Thoracic aorta (tissue), 2 donors: ENCODE results near the gene EPOP. TPM values are rescaled to one million over a fixed set of nuclear protein-coding genes. Genes with fewer than 3 reads are reported as not detected.

Source experiments
- ATAC-seq: fragments of 150-250 bp; one replicate; pipeline ENCODE4 v1.8.0; 2017; ENCODE audit warnings: low read depth; ENCODE audit not compliant: insufficient number of reproducible peaks, low FRiP score
- DNase-seq: peaks from one replicate; pipeline ENCODE4 v3.0.0-alpha.2; 2020; ENCODE audit warnings: low spot score
- H3K27ac ChIP-seq, 2 donors: fragments of 200-600 bp; sonication (generic); 1 replicate in 1 of 2; 2 replicates in 1 of 2; pipeline ENCODE4 v1.5.1; 2016; ENCODE audit warnings: mild to moderate bottlenecking in 2 of 2, moderate library complexity in 2 of 2
- H3K27me3 ChIP-seq: fragments of 200-600 bp; sonication (generic); replicated peaks from 2 replicates; pipeline ENCODE4 v1.6.0; 2016; ENCODE audit warnings: mild to moderate bottlenecking; ENCODE audit not compliant: insufficient read depth
- H3K36me3 ChIP-seq: fragments of 200-600 bp; sonication (generic); one replicate; pipeline ENCODE4 v1.5.1; 2016
- H3K4me1 ChIP-seq, 2 donors: fragments of 200-600 bp; sonication (generic); 1 replicate in 1 of 2; 2 replicates in 1 of 2; pipeline versions ENCODE4 v1.5.1 to v1.6.0; 2016; ENCODE audit warnings: low read depth in 2 of 2, mild to moderate bottlenecking in 1 of 2; ENCODE audit not compliant: control insufficient read depth in 1 of 2
- H3K4me3 ChIP-seq: fragments of 200-600 bp; sonication (generic); 2 replicates; pipeline ENCODE4 v1.5.1; 2016; ENCODE audit warnings: mild to moderate bottlenecking
- H3K9me3 ChIP-seq: fragments of 200-600 bp; sonication (generic); 2 replicates; pipeline ENCODE4 v1.5.1; 2016
- total RNA-seq, 2 donors: library from RNA; depleted of rRNA; stranded (reverse); fragments of >200 nt; gene quantifications; one replicate each; pipeline versions ENCODE4 v1.1.0 to v1.2.3, GENCODE V29; 2016
- TF ChIP-seq, protein P1 (sequence below): fragments of 200-600 bp; sonication (generic); IDR thresholded peaks from one replicate; pipeline ENCODE4 v1.5.1; 2019; ENCODE audit warnings: antibody characterized with exemption

The EPOP gene
- total RNA-seq, 2 donors from 2014 or later, result 0.54 to 3.3 TPM

DNA sequence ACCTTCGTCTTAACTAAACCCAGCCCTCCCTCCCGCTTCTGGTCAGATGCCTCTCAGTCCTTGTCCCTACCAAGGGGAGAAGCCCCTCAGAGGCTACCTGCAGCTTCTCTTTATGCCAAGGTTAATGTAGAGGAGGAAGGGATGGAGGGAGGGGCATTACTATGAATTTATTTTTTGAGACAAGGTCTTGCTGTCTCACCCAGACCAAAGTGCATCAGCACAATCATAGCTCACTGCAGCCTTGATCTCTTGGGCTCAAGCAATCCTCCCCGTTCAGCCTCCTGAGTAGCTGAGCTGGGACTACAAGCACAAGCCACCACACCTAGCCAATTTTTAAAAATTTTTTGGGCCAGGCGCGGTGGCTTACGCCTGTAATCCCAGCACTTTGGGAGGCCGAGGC lies 15.3 kb downstream of the EPOP start:
- ATAC-seq (no peak), DNase-seq (no peak)
- H3K27me3 ChIP-seq, result no peaks in the 10 kb centered on the region

DNA sequence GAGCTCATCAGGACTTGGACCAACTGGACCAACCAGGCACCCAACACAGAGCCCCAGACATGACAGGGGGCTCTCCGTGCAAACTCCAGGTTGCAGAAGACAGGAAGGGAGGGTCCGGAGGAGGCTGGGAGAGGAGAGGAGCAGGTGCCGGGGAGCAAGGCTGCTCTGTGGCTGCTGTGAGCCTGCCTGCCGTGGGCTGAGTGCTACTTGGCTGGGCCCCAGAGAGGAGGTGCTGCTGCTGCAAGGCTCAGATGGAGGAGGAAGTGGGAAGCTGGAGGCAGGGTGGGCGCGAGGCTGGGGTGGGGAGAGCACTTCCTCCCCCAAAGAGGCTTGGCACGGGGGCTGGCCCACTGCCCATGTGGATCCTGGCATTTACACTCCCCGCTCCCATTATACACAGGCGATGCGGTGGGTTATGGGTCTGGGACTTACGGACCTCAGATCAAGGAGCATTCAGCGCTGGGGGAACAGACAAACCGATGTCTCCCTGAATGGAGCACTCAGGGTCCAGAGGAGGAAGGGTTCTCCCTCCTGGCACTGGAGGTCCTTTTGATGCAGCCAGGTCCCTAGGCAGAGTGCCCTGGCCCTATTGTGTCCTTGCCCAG lies 15.9 kb downstream of the EPOP start:
- Histone ChIP-seq H3K27ac (no peak overlapping the region), H3K36me3 (no peaks in the 10 kb centered on the region), H3K4me1 (no peaks in the 10 kb centered on the region), H3K27me3 (no peaks in the 10 kb centered on the region), H3K4me3 (no peak overlapping the region), H3K9me3 (no peaks in the 10 kb centered on the region)
- no peak for ATAC-seq
- TF ChIP-seq, protein P1, sequence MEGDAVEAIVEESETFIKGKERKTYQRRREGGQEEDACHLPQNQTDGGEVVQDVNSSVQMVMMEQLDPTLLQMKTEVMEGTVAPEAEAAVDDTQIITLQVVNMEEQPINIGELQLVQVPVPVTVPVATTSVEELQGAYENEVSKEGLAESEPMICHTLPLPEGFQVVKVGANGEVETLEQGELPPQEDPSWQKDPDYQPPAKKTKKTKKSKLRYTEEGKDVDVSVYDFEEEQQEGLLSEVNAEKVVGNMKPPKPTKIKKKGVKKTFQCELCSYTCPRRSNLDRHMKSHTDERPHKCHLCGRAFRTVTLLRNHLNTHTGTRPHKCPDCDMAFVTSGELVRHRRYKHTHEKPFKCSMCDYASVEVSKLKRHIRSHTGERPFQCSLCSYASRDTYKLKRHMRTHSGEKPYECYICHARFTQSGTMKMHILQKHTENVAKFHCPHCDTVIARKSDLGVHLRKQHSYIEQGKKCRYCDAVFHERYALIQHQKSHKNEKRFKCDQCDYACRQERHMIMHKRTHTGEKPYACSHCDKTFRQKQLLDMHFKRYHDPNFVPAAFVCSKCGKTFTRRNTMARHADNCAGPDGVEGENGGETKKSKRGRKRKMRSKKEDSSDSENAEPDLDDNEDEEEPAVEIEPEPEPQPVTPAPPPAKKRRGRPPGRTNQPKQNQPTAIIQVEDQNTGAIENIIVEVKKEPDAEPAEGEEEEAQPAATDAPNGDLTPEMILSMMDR, result no peak
- no peak for DNase-seq

More for the DNA sequence above, 15.3 kb downstream of the EPOP start:
- Histone ChIP-seq H3K4me1 (no peaks in the 10 kb centered on the region), H3K9me3 (no peaks in the 10 kb centered on the region), H3K27ac (no peak overlapping the region), H3K36me3 (no peaks in the 10 kb centered on the region), H3K4me3 (no peak overlapping the region)
- TF ChIP-seq, protein P1, result no peak

DNA sequence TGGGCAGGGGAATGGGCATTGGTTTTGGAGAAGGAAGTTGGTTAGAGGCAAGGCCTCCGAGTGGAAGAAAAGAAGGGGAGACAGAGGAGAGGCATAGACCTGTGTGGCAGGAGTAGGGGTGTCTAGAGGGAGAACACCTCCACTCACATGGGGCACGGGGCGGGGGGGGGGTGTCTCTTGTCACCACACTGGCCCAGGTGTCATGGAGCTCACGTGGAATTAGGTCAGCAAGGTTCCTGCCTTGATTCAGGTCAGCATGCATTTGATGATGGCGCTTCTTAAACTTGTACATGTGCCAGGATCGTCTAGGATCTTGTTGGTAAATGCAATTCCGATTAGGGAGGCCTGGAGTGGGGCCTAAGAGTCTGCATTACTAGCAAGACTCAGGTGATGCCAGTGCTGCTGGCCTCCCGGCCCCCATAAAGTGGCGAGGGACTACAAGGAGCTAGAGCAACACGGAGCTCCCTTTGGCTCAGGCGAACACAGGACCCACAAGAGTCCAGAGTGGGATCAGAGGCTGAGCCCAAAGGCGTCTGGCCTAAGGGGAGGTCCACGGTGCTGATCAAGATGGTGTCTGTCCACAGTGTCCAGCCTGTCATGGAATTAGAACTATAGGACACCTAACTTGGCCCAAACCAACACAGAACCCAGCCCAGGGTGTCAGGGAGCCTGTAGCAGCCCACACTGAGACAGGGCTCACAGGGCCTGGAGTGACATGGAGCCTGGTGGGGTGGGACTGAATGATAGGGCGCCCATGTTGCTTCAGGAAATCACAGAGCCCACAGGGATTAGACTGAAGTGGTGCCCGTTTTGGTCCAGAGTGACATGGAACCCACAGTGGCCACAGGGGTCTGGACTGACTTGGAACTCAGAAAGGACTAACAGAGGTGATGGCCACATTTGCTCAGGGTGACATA lies 16.7 kb downstream of the EPOP start:
- DNase-seq (no peak), ATAC-seq (no peak)
- no peaks in the 10 kb centered on the region for H3K27me3 ChIP-seq
- no peaks in the 10 kb centered on the region for H3K4me1 ChIP-seq
- no peak overlapping the region for H3K4me3 ChIP-seq
- H3K36me3 ChIP-seq, result no peaks in the 10 kb centered on the region
- no peak overlapping the region for H3K27ac ChIP-seq
- no peaks in the 10 kb centered on the region for H3K9me3 ChIP-seq
- TF ChIP-seq, protein P1, result no peak

DNA sequence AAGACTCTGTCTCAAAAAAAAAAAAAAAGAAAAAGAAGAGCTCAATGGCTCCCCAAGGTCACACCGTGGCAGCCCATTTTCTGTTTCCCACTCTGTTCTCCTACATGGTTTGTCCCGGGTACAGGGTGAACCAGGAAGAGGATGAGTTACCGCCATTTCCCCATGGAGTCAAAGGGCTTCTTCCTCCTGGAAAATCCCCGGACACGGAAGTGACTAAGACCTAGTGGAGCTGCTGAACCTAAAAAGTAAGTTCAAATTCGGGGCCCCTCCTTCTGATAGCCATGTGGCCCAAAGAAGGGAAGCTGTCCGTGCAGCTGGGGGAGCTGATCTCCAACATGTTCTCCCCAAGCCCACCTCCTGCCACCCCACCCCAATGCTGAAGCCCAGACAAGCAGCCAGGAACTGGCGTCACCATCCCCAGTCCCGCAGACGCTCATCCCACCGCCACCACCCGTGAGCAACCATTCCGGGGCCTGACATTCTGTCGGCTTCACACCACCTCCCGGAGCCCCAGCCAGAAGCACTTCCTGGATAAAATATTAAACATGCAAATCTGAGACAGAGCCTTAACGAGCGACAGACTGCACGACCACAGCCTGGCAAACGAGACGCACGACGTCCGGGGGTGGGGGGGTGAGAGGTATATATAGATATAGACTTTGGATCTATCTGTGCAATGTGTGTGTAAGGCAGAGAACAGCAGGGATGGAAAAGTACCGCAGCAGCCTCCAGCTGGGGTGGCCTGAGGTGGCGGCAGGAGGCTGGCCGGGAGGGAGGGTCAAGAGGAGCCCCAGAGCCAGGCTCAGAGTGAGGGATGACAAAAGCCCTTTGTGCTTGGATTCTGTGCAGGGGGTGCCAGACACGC lies 17.6 kb downstream of the EPOP start:
- DNase-seq (no peak), ATAC-seq (no peak)
- TF ChIP-seq, protein P1, result no peak
- Histone ChIP-seq H3K4me1 (no peaks in the 10 kb centered on the region), H3K36me3 (no peaks in the 10 kb centered on the region), H3K27ac (no peak overlapping the region), H3K27me3 (no peaks in the 10 kb centered on the region), H3K9me3 (no peaks in the 10 kb centered on the region), H3K4me3 (no peak overlapping the region)
